WTC11 (cell line): ENCODE data around the gene MIEF2.

Source experiments
- CREM ChIP-seq: sonication (generic); formaldehyde crosslinking; IDR thresholded peaks from 2 replicates; pipeline ENCODE4 v1.8.1; 2022; ENCODE audit warnings: mild to moderate bottlenecking, missing genetic modification reagents, moderate library complexity
- ESRRA ChIP-seq: sonication (generic); formaldehyde crosslinking; IDR thresholded peaks from 2 replicates; pipeline ENCODE4 v1.8.1; 2022; ENCODE audit warnings: mild to moderate bottlenecking, missing genetic modification reagents, borderline replicate concordance
- SMAD3 ChIP-seq: sonication (generic); formaldehyde crosslinking; IDR thresholded peaks from 2 replicates; pipeline ENCODE4 v1.8.0; 2022; ENCODE audit warnings: missing genetic modification reagents, mild to moderate bottlenecking, borderline replicate concordance
- TP53 ChIP-seq: sonication (generic); formaldehyde crosslinking; IDR thresholded peaks from 2 replicates; pipeline ENCODE4 v1.8.1; 2023; ENCODE audit warnings: mild to moderate bottlenecking, missing genetic modification reagents
- ZNF416 ChIP-seq: fragments of 250-450 bp; sonication (Bioruptor Pico); IDR thresholded peaks from 2 replicates; pipeline ENCODE4 v1.9.0; 2021; ENCODE audit warnings: mild to moderate bottlenecking, inconsistent platforms
- TF ChIP-seq, protein P1 (sequence below): fragments of 200-600 bp; IDR thresholded peaks from 2 replicates; pipeline ENCODE4 v1.8.0; 2022; ENCODE audit warnings: antibody characterized with exemption
- TF ChIP-seq, protein P2 (sequence below): sonication (generic); formaldehyde crosslinking; conservative IDR thresholded peaks from 2 replicates; pipeline ENCODE4 v1.8.1; 2023; ENCODE audit warnings: mild to moderate bottlenecking, low read depth, missing genetic modification reagents, moderate library complexity
- TF ChIP-seq, protein P3 (sequence below): sonication (generic); formaldehyde crosslinking; IDR thresholded peaks from 2 replicates; pipeline ENCODE4 v1.8.0; 2022; ENCODE audit warnings: mild to moderate bottlenecking, missing genetic modification reagents
- TF ChIP-seq, protein P4 (sequence below): sonication (generic); formaldehyde crosslinking; IDR thresholded peaks from 2 replicates; pipeline ENCODE4 v1.8.1; 2023; ENCODE audit warnings: mild to moderate bottlenecking, missing genetic modification reagents, moderate library complexity
- TF ChIP-seq, protein P5 (sequence below): sonication (generic); formaldehyde crosslinking; conservative IDR thresholded peaks from 2 replicates; pipeline ENCODE4 v1.8.1; 2022; ENCODE audit warnings: mild to moderate bottlenecking, missing genetic modification reagents
- TF ChIP-seq, protein P6 (sequence below): fragments of 250-450 bp; sonication (Bioruptor Pico); IDR thresholded peaks from 2 replicates; pipeline ENCODE4 v1.9.0; 2021; ENCODE audit warnings: mild to moderate bottlenecking
- TF ChIP-seq, protein P7 (sequence below): sonication (generic); formaldehyde crosslinking; IDR thresholded peaks from 2 replicates; pipeline ENCODE4 v1.8.0; 2022; ENCODE audit warnings: mild to moderate bottlenecking, missing genetic modification reagents
- TF ChIP-seq, protein P8 (sequence below): sonication (generic); formaldehyde crosslinking; IDR thresholded peaks from 2 replicates; pipeline ENCODE4 v1.8.1; 2022; ENCODE audit warnings: low read depth, mild to moderate bottlenecking, moderate library complexity, missing genetic modification reagents, borderline replicate concordance

DNA sequence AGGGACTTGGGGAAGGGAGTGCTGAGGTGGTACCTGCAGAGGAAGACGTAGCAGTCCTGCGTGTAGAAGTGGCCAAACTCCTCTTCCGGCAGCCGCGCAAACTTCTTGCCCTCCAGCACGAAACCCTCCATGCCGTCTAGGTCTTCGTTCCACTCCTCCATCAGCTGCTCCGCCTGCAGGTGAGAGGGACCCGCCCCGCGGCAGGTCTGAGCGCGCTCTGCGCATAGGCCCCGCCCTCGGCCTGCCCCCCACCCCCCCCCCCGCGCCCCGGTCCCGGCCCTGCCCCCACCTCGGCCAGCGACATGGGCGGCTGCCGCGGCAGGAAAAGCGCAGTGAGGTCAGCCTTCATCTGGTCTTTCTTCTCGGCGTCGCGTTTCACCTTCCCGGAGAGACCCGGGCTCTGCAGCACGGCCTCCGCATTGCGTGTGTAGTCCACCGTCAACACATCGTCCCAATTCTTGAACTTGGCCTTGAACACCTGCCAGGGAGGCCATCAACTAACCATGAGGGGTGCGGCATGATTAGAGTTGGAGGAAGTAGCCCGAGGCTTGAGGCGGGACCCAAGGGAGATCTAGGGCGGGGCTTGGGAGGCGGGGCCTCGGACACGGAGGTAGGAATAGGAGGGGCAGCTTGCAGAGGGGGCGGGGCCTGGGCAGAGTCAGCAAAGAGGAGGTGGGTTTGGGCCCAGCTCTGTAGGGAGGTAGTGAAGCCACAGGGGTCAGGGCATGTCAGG is 13.4 kb upstream of the MIEF2 start:
- TF ChIP-seq, protein P1, sequence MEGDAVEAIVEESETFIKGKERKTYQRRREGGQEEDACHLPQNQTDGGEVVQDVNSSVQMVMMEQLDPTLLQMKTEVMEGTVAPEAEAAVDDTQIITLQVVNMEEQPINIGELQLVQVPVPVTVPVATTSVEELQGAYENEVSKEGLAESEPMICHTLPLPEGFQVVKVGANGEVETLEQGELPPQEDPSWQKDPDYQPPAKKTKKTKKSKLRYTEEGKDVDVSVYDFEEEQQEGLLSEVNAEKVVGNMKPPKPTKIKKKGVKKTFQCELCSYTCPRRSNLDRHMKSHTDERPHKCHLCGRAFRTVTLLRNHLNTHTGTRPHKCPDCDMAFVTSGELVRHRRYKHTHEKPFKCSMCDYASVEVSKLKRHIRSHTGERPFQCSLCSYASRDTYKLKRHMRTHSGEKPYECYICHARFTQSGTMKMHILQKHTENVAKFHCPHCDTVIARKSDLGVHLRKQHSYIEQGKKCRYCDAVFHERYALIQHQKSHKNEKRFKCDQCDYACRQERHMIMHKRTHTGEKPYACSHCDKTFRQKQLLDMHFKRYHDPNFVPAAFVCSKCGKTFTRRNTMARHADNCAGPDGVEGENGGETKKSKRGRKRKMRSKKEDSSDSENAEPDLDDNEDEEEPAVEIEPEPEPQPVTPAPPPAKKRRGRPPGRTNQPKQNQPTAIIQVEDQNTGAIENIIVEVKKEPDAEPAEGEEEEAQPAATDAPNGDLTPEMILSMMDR = no peak
- TF ChIP-seq, protein P2, sequence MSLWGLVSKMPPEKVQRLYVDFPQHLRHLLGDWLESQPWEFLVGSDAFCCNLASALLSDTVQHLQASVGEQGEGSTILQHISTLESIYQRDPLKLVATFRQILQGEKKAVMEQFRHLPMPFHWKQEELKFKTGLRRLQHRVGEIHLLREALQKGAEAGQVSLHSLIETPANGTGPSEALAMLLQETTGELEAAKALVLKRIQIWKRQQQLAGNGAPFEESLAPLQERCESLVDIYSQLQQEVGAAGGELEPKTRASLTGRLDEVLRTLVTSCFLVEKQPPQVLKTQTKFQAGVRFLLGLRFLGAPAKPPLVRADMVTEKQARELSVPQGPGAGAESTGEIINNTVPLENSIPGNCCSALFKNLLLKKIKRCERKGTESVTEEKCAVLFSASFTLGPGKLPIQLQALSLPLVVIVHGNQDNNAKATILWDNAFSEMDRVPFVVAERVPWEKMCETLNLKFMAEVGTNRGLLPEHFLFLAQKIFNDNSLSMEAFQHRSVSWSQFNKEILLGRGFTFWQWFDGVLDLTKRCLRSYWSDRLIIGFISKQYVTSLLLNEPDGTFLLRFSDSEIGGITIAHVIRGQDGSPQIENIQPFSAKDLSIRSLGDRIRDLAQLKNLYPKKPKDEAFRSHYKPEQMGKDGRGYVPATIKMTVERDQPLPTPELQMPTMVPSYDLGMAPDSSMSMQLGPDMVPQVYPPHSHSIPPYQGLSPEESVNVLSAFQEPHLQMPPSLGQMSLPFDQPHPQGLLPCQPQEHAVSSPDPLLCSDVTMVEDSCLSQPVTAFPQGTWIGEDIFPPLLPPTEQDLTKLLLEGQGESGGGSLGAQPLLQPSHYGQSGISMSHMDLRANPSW (CRISPR knock-in tag) = no peak
- TF ChIP-seq, protein P3, sequence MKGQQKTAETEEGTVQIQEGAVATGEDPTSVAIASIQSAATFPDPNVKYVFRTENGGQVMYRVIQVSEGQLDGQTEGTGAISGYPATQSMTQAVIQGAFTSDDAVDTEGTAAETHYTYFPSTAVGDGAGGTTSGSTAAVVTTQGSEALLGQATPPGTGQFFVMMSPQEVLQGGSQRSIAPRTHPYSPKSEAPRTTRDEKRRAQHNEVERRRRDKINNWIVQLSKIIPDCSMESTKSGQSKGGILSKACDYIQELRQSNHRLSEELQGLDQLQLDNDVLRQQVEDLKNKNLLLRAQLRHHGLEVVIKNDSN (CRISPR knock-in tag) = no peak
- TF ChIP-seq, protein P4, sequence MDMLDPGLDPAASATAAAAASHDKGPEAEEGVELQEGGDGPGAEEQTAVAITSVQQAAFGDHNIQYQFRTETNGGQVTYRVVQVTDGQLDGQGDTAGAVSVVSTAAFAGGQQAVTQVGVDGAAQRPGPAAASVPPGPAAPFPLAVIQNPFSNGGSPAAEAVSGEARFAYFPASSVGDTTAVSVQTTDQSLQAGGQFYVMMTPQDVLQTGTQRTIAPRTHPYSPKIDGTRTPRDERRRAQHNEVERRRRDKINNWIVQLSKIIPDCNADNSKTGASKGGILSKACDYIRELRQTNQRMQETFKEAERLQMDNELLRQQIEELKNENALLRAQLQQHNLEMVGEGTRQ (CRISPR knock-in tag) = no peak
- TF ChIP-seq, protein P5, sequence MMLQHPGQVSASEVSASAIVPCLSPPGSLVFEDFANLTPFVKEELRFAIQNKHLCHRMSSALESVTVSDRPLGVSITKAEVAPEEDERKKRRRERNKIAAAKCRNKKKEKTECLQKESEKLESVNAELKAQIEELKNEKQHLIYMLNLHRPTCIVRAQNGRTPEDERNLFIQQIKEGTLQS = no peak
- TF ChIP-seq SMAD3 (CRISPR knock-in tag) = no peak
- TF ChIP-seq, protein P6, sequence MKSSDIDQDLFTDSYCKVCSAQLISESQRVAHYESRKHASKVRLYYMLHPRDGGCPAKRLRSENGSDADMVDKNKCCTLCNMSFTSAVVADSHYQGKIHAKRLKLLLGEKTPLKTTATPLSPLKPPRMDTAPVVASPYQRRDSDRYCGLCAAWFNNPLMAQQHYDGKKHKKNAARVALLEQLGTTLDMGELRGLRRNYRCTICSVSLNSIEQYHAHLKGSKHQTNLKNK (CRISPR knock-in tag) = no peak
- TF ChIP-seq, protein P7, sequence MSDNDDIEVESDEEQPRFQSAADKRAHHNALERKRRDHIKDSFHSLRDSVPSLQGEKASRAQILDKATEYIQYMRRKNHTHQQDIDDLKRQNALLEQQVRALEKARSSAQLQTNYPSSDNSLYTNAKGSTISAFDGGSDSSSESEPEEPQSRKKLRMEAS (CRISPR knock-in tag) = peak; percentile 65
- no peak for TF ChIP-seq ESRRA
- no peak for TF ChIP-seq TP53 (CRISPR knock-in tag)
- TF ChIP-seq, protein P8, sequence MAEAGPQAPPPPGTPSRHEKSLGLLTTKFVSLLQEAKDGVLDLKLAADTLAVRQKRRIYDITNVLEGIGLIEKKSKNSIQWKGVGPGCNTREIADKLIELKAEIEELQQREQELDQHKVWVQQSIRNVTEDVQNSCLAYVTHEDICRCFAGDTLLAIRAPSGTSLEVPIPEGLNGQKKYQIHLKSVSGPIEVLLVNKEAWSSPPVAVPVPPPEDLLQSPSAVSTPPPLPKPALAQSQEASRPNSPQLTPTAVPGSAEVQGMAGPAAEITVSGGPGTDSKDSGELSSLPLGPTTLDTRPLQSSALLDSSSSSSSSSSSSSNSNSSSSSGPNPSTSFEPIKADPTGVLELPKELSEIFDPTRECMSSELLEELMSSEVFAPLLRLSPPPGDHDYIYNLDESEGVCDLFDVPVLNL (CRISPR knock-in tag) = no peak
- no peak for TF ChIP-seq CREM (CRISPR knock-in tag)
- TF ChIP-seq ZNF416 (CRISPR knock-in tag) = no peak
